Suprapubic skin (tissue), 3 donors: ENCODE results near the gene IQCK.

Experiments
- POLR2A ChIP-seq, 2 donors: fragments of 450-650 bp; IDR thresholded peaks; one replicate each; pipeline ENCODE4 v1.6.1; 2017; ENCODE audit warnings: antibody characterized with exemption in 2 of 2, mild to moderate bottlenecking in 2 of 2, moderate library complexity in 2 of 2
- TF ChIP-seq, protein P1 (sequence below), 2 donors: fragments of 200-600 bp in 1 of 2; fragments of 450-650 bp in 1 of 2; sonication (generic) in 1 of 2; IDR thresholded peaks; one replicate each; pipeline ENCODE4 v1.5.1; 2016 to 2019; ENCODE audit warnings: antibody characterized with exemption in 2 of 2, mild to moderate bottlenecking in 1 of 2, moderate library complexity in 1 of 2

DNA sequence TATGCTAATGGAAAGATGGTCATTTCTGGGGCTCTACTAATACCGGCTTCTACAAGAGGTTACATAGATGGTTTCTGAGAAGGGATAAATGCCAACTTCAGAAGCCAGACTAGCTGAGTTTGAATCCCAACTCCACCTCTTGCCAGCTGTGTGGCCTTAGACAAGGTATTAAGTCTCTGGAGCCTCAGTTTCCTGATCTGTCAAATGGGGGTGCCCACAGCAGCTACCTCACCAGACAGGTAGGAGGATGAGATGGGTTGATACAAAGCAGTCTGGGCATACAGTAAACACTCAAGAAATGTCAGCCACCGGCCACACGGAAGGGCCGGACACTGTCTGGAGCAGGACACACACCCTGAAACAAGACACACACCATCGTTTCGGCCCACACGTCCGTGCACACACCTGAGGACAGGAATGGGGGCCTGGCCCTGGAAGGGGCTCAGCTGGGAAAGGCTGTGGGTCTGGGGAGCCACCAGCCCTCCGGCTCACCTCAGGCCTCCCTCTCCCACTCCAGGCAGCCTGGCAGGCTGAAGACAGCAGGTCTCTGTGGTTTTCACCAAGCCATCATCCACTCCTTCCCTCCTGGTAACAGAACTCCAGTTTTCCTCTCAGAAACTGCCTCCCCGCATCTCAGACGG lies 5.5 kb upstream of the IQCK start:
- TF ChIP-seq POLR2A (IDR thresholded peaks at IDR 0.05): no peak
- TF ChIP-seq, protein P1, sequence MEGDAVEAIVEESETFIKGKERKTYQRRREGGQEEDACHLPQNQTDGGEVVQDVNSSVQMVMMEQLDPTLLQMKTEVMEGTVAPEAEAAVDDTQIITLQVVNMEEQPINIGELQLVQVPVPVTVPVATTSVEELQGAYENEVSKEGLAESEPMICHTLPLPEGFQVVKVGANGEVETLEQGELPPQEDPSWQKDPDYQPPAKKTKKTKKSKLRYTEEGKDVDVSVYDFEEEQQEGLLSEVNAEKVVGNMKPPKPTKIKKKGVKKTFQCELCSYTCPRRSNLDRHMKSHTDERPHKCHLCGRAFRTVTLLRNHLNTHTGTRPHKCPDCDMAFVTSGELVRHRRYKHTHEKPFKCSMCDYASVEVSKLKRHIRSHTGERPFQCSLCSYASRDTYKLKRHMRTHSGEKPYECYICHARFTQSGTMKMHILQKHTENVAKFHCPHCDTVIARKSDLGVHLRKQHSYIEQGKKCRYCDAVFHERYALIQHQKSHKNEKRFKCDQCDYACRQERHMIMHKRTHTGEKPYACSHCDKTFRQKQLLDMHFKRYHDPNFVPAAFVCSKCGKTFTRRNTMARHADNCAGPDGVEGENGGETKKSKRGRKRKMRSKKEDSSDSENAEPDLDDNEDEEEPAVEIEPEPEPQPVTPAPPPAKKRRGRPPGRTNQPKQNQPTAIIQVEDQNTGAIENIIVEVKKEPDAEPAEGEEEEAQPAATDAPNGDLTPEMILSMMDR (IDR thresholded peaks at IDR 0.05): no peak
